HG03060 (cell line): ENCODE measurements around the gene UCHL1.
"Not testable (repeated sequence)": the region's sequence is repeated elsewhere in the genome, so short reads cannot be mapped to it uniquely, and the experiment has no call there.

ENCODE experiments used
- ATAC-seq: cut with Tn5 transposase; IDR thresholded peaks from one replicate; pipeline ENCODE4 v1.9.1; 2021; ENCODE audit warnings: low read depth, moderate number of reproducible peaks; ENCODE audit not compliant: unreplicated experiment

The UCHL1 gene

GRCh38 chr4:41287852-41288251, 31.1 kb downstream of the UCHL1 start:
- no peak for ATAC-seq

- ATAC-seq, result no peak
Measured at GRCh38 chr4:41288254-41288653, 31.5 kb downstream of the UCHL1 start.

DNA sequence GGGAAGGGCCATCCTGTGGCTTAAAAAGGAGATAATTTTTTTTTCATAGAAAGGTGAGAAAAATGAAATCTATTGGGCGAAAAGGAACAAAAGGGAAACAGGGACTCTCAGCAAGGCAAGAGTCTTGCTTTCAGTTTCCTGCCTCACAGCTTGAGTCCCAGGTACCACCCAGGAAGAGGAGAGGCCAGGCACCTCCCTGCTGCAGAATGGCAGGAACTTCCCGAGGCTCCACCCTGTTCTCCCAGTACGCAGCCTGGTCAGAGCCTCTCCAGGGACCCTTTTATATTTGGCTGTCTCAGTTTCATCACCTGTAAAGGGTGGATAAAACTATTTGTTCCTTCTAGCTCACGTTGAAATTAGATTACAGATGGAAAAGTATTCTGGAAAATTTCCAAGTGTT, 33.8 kb downstream of the UCHL1 start:
- no peak for ATAC-seq

- ATAC-seq, result no peak
Measured at GRCh38 chr4:41294445-41295062, 37.8 kb downstream of the UCHL1 start.

DNA sequence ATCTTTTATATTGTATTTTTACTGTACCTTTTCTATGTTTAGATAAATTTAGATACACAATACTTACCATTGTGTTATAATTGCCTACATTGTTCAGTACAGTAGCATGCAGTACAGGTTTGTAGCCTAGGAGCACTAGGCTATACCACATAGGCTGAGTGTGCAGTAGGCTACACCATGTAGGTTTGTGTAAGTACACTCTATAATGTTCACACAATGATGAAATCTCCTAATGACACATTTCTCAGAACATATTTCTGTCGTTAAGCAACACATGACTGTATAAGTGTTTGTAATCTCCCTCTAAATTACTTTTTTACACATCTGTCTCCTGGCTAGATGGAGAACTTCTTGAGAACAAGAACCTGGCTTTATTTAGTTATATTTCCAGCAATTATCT, 40.3 kb downstream of the UCHL1 start:
- no peak for ATAC-seq

DNA sequence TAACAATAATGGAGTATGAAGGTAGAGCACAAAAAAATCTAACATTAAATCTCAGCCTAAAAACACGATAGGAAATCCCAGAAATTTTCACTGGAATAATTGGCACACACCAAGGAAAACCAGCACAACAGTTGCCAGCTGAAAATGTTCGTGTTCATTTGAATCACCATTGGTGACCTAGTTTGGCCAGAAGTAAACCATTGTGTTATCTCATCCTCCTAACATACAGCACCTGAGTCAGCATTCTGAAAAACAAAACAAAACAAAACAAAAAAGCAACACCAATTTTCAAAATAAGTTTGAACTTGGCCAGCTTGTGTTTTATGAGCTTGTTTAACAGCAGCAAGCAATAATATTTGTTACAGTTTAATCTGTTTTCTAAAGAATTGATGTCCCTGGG, 41.1 kb downstream of the UCHL1 start:
- ATAC-seq, result no peak

DNA sequence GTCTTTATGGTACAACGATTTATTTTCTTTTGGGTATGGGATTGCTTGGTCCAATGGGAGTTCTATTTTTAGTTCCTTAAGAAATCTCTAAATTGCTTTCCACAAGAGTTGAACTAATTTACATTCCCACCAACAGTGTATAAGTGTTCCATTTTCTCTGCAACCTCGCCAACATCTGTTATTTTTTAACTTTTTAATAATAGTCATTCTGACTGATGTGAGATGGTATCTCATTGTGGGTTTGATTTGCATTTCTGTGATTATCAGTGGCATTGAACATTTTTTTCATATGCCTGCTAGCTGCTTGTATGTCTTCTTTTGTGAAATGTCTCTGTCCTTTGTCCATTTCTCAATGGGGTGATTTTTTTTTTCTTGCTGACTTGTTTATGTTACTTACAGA, 42.8 kb downstream of the UCHL1 start:
- ATAC-seq, result no peak

DNA sequence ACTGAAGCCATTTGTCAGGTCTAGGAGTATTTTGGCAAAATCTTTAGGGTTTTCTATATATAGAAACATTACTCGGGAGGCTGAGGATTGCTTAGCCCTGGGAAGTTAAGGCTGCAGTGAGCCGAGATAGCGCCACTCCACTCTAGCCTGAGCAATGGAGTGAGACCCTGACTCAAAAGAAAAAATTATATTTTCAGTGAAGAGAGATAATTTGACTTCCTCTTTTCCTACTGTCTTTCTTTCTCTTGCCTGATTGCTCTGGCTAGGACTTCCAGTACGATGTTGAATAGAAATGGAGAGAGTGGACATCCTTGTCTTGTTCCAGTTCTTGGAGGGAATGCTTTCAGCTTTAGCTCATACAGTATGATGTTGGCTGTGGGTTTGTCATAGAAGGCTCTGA, 44.4 kb downstream of the UCHL1 start:
- ATAC-seq, result no peak

GRCh38 chr4:41303372-41304118, 46.8 kb downstream of the UCHL1 start:
- no peak for ATAC-seq

DNA sequence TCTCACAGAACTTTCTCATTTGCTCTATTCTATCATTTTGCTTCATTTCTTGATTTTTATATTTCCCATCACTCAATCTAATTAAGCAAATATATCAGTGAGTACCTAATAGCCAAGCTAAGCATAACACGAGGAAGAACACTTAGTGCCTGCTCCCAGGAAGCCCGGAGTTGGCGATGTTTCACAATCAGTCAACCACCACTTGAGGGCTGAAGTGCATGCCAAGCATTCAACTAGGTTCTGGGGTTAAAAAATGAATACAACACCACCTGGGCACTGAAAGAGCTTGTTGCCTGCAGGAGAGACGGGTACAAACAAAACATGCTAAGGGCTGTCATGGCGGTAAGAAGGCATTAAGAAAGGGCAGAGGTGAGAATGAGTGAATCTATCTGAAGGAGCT, 47.5 kb downstream of the UCHL1 start:
- ATAC-seq, result no peak

DNA sequence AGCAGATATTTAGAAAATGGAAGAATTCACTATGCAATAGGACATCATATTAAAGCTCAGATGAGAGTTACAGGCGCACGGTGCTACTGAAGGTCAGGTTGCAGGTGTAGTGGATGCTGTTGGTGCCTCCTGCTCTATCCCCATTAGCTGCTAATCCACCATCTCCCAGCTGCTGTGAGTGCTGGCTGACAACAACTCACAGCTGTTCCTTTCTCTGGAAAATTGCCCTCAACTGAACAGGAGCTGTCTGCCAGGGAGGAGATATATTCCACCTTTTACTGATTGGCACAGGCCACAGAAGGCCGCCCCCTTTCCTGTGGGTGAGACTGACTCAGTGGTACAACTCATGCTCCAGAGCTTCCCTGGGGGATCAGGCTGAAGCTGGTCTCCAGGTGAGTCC, 48.7 kb downstream of the UCHL1 start:
- no peak for ATAC-seq

DNA sequence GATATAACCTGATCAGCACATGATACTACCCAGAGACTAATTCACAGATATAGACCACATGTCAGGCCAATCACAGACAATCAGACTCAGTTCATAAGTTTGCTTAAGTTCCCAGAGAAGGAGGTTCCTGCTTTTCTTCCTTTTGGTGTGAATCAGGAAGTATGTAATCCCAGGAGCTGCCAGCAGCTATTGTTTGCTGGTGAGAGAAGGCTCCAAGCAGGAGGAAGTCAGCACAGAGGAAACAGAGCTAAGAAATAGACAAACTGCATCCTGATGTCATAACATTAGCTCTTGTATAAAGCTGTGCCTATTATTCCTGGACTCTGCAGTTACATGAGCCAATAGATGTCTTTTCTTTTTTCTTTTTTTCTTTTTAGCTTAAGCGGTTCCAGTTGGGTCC, 50.9 kb downstream of the UCHL1 start:
- no peak for ATAC-seq

- ATAC-seq, result no peak
Measured at GRCh38 chr4:41308398-41308797, 51.7 kb downstream of the UCHL1 start.

DNA sequence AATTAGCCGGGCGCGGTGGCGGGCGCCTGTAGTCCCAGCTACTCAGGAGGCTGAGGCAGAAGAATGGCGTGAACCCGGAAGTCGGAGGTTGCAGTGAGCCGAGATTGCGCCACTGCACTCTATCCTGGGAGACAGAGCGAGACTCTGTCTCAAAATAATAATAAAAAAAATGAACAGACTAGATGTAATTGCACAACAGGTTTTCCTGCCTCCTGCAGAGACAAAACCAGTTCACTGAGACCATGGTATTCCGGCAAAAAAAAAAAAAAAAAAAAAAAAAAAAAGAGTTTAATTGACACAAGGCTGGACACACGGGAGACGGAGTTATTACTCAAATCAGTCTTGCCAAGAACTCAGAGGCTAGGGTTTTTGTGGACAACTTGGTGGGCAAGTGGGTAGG, 58.7 kb downstream of the UCHL1 start:
- ATAC-seq, result not testable (repeated sequence)

- no peak for ATAC-seq
Measured at GRCh38 chr4:41315862-41316261, 59.1 kb downstream of the UCHL1 start.
